ENCODE results near the gene GOLM1.

GRCh38 chr9:86116425-86116824 lies 17.1 kb upstream of the GOLM1 start:
- no peak for TF ChIP-seq CTCF (IDR thresholded peaks at IDR 0.05)
- TF ChIP-seq POLR2A (IDR thresholded peaks at IDR 0.05) = no peak

Measured in esophagus squamous epithelium (tissue), 4 donors.